Suprapubic skin (tissue), 4 donors: Measurements from ENCODE around the gene IGSF8. TPM values are rescaled to one million over a fixed set of nuclear protein-coding genes. Genes with fewer than 3 reads are reported as not detected.

Source experiments
- DNase-seq, 2 donors: peaks; one replicate each; pipeline ENCODE4 v3.0.0-alpha.2; 2019; ENCODE audit warnings: low spot score in 2 of 2
- H3K27ac ChIP-seq: fragments of 200-600 bp; sonication (generic); one replicate; pipeline ENCODE4 v1.5.1; 2019
- H3K27me3 ChIP-seq: fragments of 200-600 bp; sonication (generic); one replicate; pipeline ENCODE4 v1.5.1; 2019
- H3K36me3 ChIP-seq: fragments of 200-600 bp; sonication (generic); one replicate; pipeline ENCODE4 v1.5.1; 2019
- H3K4me1 ChIP-seq: fragments of 200-600 bp; sonication (generic); one replicate; pipeline ENCODE4 v1.5.1; 2019
- H3K4me3 ChIP-seq: fragments of 200-600 bp; sonication (generic); one replicate; pipeline ENCODE4 v1.5.1; 2019; ENCODE audit warnings: mild to moderate bottlenecking
- H3K9me3 ChIP-seq: fragments of 200-600 bp; sonication (generic); one replicate; pipeline ENCODE4 v1.5.1; 2019
- EP300 ChIP-seq: sonication (generic); formaldehyde crosslinking; IDR thresholded peaks from one replicate; pipeline ENCODE4 v1.6.1; 2017; ENCODE audit warnings: antibody characterized with exemption
- POLR2A ChIP-seq, 2 donors: fragments of 450-650 bp; IDR thresholded peaks; one replicate each; pipeline ENCODE4 v1.6.1; 2017; ENCODE audit warnings: antibody characterized with exemption in 2 of 2, mild to moderate bottlenecking in 2 of 2, moderate library complexity in 2 of 2
- POLR2AphosphoS5 ChIP-seq, 3 donors: sonication (generic); formaldehyde crosslinking; IDR thresholded peaks; one replicate each; pipeline ENCODE4 v1.6.1; 2017; ENCODE audit warnings: antibody characterized with exemption in 3 of 3
- WGBS: methylation state at CpG from one replicate; pipeline ENCODE4 v1.1.5; 2018; 5-methylcytosine and 5-hydroxymethylcytosine counted together
- total RNA-seq, 4 donors: library from RNA; depleted of rRNA; stranded (reverse); fragments of >200 nt; gene quantifications; one replicate each; pipeline ENCODE4 v1.1.0, GENCODE V29; 2016
- TF ChIP-seq, protein P1 (sequence below), 2 donors: fragments of 200-600 bp in 1 of 2; fragments of 450-650 bp in 1 of 2; sonication (generic) in 1 of 2; IDR thresholded peaks; one replicate each; pipeline ENCODE4 v1.5.1; 2016 to 2019; ENCODE audit warnings: antibody characterized with exemption in 2 of 2, mild to moderate bottlenecking in 1 of 2, moderate library complexity in 1 of 2

Gene IGSF8
- total RNA-seq, 4 donors from 2014 or later: 44.1 to 90.5 (median 50.8) TPM

GRCh38 chr1:160076295-160076694 is 22.1 kb downstream of the IGSF8 start:
- H3K27me3 ChIP-seq: peaks cover 38% of the 10 kb centered on the region
- WGBS: 81% methylated on average over 3 of the region's 3 CpGs
- no peak overlapping the region for H3K27ac ChIP-seq
- H3K36me3 ChIP-seq: no peaks in the 10 kb centered on the region
- no peak overlapping the region for H3K4me3 ChIP-seq
- H3K4me1 ChIP-seq: no peaks in the 10 kb centered on the region
- no peaks in the 10 kb centered on the region for H3K9me3 ChIP-seq
- TF ChIP-seq EP300: no peak
- no peak for TF ChIP-seq POLR2A (IDR thresholded peaks at IDR 0.05)
- TF ChIP-seq, protein P1, sequence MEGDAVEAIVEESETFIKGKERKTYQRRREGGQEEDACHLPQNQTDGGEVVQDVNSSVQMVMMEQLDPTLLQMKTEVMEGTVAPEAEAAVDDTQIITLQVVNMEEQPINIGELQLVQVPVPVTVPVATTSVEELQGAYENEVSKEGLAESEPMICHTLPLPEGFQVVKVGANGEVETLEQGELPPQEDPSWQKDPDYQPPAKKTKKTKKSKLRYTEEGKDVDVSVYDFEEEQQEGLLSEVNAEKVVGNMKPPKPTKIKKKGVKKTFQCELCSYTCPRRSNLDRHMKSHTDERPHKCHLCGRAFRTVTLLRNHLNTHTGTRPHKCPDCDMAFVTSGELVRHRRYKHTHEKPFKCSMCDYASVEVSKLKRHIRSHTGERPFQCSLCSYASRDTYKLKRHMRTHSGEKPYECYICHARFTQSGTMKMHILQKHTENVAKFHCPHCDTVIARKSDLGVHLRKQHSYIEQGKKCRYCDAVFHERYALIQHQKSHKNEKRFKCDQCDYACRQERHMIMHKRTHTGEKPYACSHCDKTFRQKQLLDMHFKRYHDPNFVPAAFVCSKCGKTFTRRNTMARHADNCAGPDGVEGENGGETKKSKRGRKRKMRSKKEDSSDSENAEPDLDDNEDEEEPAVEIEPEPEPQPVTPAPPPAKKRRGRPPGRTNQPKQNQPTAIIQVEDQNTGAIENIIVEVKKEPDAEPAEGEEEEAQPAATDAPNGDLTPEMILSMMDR (IDR thresholded peaks at IDR 0.05): no peak
- no peak for TF ChIP-seq POLR2AphosphoS5 (IDR thresholded peaks at IDR 0.05)
- DNase-seq: no peak

- no peak for TF ChIP-seq POLR2AphosphoS5 (IDR thresholded peaks at IDR 0.05)
- no peak for TF ChIP-seq POLR2A (IDR thresholded peaks at IDR 0.05)
- TF ChIP-seq EP300: no peak
- TF ChIP-seq, protein P1 (IDR thresholded peaks at IDR 0.05): no peak
- Histone ChIP-seq H3K27ac (no peak overlapping the region), H3K36me3 (no peaks in the 10 kb centered on the region), H3K9me3 (no peaks in the 10 kb centered on the region), H3K4me3 (no peak overlapping the region), H3K27me3 (peaks cover 34% of the 10 kb centered on the region), H3K4me1 (peaks cover 3% of the 10 kb centered on the region)
- DNase-seq: no peak
- WGBS: 62% methylated on average over 2 of the region's 2 CpGs
Observed at GRCh38 chr1:160075836-160076235, 22.6 kb downstream of the IGSF8 start.

DNA sequence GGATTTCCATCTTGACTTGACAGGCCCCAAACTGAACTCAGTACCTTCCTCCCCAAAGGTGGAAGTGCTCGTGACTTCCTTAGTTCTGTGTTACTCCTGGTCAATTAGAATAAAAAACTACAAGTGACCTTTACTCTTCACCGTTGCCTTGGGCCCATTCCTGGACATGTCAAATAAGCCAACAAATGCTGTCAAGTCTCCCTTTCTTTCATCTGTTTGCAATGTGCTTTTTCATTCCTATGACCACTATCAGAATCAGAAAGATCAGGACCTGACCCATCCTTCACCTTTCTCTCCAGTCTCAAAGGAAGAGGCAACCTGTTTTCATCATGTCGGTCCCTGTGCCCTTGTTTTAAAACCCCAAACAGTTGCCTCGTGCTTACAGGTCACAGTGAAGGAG is 23.6 kb downstream of the IGSF8 start:
- 69% methylated on average over 4 of the region's 4 CpGs for WGBS
- H3K27me3 ChIP-seq: peaks cover 32% of the 10 kb centered on the region
- TF ChIP-seq EP300: no peak
- no peak for TF ChIP-seq POLR2AphosphoS5 (IDR thresholded peaks at IDR 0.05)
- TF ChIP-seq POLR2A (IDR thresholded peaks at IDR 0.05): no peak
- TF ChIP-seq, protein P1 (IDR thresholded peaks at IDR 0.05): no peak
- no peaks in the 10 kb centered on the region for H3K9me3 ChIP-seq
- H3K27ac ChIP-seq: no peak overlapping the region
- no peaks in the 10 kb centered on the region for H3K36me3 ChIP-seq
- peaks cover 12% of the 10 kb centered on the region for H3K4me1 ChIP-seq
- DNase-seq: no peak
- H3K4me3 ChIP-seq: no peak overlapping the region

- peaks cover 15% of the 10 kb centered on the region for H3K27me3 ChIP-seq
- peaks cover 14% of the 10 kb centered on the region for H3K4me1 ChIP-seq
Observed at GRCh38 chr1:160071289-160071688, 27.1 kb downstream of the IGSF8 start.

DNA sequence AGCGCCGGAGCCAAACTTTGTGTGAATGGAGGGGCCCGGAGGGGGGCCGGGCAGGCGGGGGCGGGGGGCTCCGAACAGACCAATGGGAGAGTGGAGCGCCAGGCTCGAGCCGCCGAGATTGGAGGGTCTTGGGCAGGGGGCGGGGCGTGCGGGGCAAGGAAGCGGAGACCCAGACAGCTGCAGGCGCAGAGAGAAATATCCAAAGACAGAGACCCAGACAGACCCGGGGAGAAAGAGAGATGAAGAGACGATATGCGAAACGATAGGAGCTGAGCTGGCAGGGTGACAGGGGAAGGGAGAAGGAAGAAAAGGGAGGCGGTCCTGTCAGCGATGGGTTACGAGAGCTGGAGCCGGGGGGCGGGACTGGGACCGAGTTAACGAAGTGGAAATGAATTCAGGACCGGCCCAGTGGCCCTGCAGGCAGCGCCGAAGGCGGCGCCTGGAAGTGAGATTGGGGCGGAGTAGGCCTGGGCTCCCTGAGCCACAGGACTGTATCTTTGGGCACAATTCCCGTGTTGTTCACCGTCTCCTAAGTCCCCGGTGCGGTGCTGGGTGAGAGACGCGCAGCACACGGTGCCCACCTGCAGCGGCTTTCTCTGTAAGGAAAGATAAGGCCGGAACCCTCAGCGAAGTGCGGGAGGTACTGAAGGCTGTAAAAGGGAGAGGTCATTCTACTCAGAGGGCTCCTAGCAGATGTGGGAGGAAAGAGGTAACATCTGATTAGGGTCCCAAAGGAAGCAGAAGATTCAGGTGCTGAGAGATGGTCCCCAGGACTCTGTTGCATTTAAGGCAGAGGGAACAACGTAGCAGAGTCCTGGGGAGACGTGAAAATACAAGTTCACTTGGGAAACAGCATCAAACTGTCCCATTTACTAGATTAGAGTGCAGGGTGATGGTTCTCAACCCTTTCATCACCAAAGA is 27.9 kb downstream of the IGSF8 start:
- TF ChIP-seq POLR2AphosphoS5 (IDR thresholded peaks at IDR 0.05) (no peak), EP300 (no peak), POLR2A (IDR thresholded peaks at IDR 0.05) (no peak)
- TF ChIP-seq, protein P1 (IDR thresholded peaks at IDR 0.05): no peak
- 2% methylated on average over 35 of the region's 46 CpGs for WGBS
- Histone ChIP-seq H3K4me3 (peak overlapping the region; percentile 51), H3K27me3 (peaks cover 15% of the 10 kb centered on the region), H3K9me3 (no peaks in the 10 kb centered on the region), H3K27ac (no peak overlapping the region), H3K4me1 (peaks cover 14% of the 10 kb centered on the region), H3K36me3 (no peaks in the 10 kb centered on the region)
- peak in 1 of 2 donors; percentile 86 for DNase-seq

More at GRCh38 chr1:160071289-160071688, 27.1 kb downstream of the IGSF8 start:
- TF ChIP-seq EP300: no peak
- TF ChIP-seq, protein P1 (IDR thresholded peaks at IDR 0.05): no peak
- TF ChIP-seq POLR2A (IDR thresholded peaks at IDR 0.05): no peak
- TF ChIP-seq POLR2AphosphoS5 (IDR thresholded peaks at IDR 0.05): no peak
- H3K4me3 ChIP-seq: no peak overlapping the region
- no peaks in the 10 kb centered on the region for H3K9me3 ChIP-seq
- 90% methylated on average over 5 of the region's 5 CpGs for WGBS
- no peak for DNase-seq
- H3K27ac ChIP-seq: no peak overlapping the region
- H3K36me3 ChIP-seq: no peaks in the 10 kb centered on the region
